D721Med (cell line): ENCODE results near the gene TLL1.

ENCODE experiments used
- DNase-seq: peaks from one replicate; pipeline ENCODE4 v3.0.0; 2011; ENCODE audit warnings: low spot score; ENCODE audit not compliant: insufficient read length
- FAIRE-seq: peaks from 2 replicates; lab custom pipeline; 2011; peaks lifted over from hg19 to GRCh38; lab: Jason Lieb, UNC
- TF ChIP-seq, protein P1 (sequence below): IDR thresholded peaks from 2 replicates; pipeline ENCODE4 v1.5.1; 2012; ENCODE audit warnings: mild to moderate bottlenecking, control low read depth; ENCODE audit not compliant: insufficient read depth; ENCODE audit errors: missing control alignments

Gene TLL1

GRCh38 chr4:166012129-166013030, 139.3 kb downstream of the TLL1 start:
- TF ChIP-seq, protein P1, sequence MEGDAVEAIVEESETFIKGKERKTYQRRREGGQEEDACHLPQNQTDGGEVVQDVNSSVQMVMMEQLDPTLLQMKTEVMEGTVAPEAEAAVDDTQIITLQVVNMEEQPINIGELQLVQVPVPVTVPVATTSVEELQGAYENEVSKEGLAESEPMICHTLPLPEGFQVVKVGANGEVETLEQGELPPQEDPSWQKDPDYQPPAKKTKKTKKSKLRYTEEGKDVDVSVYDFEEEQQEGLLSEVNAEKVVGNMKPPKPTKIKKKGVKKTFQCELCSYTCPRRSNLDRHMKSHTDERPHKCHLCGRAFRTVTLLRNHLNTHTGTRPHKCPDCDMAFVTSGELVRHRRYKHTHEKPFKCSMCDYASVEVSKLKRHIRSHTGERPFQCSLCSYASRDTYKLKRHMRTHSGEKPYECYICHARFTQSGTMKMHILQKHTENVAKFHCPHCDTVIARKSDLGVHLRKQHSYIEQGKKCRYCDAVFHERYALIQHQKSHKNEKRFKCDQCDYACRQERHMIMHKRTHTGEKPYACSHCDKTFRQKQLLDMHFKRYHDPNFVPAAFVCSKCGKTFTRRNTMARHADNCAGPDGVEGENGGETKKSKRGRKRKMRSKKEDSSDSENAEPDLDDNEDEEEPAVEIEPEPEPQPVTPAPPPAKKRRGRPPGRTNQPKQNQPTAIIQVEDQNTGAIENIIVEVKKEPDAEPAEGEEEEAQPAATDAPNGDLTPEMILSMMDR = no peak
- FAIRE-seq (peak; percentile 35), DNase-seq (no peak)

DNA sequence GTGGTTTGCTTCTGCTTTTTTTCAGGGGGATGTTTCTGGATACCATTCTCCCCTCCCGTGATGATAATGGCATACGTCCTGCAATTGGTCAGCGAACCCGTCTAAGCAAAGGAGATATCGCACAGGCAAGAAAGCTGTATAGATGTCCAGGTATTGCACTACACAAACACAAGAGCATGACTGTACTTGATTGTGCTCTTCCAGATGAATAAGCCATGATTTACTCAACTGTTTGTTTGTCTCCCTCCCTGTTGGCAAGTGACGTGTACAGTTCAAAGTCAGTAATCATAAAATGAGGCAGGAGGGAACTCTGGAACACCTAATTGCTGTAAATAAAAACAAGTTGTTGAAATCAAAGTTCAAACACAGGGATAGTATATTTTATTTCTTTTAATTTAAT, 141.4 kb downstream of the TLL1 start:
- no peak for FAIRE-seq
- TF ChIP-seq, protein P1 = no peak
- DNase-seq = no peak

GRCh38 chr4:166017804-166018203, 144.8 kb downstream of the TLL1 start:
- DNase-seq = no peak
- TF ChIP-seq, protein P1 = no peak
- FAIRE-seq = no peak

DNA sequence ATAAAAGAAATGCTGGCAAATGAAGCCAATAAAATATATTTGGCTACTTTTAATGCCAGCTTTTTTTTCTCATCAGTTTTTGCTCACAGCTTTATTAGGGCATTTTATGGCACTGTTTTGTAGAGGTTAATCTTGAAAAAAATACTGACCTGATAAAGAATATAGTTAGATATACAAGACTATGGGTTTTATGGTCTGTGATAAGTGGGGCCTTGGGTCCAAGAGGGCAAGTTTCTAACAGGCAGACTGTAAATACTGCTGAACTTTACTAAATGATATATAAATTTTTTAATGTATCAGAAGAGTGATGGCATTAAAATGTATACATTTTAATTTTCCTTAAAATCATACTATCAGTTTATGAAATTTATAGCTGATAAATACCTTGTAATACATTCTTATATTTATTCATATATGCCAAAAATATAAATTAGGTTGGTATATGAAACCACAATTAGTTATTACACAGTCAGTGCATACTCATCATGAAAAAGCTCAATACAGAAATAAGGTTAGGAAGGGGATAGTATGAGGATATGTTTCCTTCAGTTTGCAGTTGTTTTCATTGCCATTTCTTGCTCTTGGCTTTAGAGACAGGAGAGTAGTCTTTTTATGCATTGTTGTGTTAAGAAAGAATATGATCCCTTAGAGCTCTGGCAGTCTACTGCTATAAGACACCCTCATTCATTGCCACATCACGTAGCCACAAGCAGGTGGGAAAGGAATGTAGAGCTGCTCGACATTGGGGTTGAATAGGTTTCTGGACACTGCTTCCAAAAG, 146.6 kb downstream of the TLL1 start:
- no peak for FAIRE-seq
- no peak for DNase-seq
- TF ChIP-seq, protein P1 = no peak

GRCh38 chr4:166021617-166022016, 148.6 kb downstream of the TLL1 start:
- DNase-seq (no peak), FAIRE-seq (no peak)
- TF ChIP-seq, protein P1 = no peak

DNA sequence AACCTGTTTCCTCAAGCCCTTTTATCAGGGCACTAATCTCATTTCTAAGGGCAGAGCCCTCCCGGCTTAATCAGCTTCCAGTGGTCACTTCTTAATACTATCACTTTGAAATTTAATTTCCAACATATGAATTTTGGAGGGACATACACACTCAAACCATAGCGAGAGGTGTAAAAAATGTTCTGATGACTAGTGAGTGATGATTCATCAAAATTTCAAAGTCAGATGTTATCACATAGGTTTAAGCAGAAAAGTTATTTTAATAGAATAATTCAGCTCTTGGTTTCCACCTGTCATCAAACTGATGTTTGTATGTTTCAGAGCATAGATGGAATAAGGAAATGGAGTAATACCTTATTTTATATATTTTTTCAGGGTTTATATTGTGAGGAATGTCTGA, 161.9 kb downstream of the TLL1 start:
- FAIRE-seq (no peak), DNase-seq (no peak)
- TF ChIP-seq, protein P1 = no peak
